Epidermal melanocyte (primary cell): ENCODE measurements around the gene RSPH6A.
"Not testable (repeated sequence)": the region's sequence is repeated elsewhere in the genome, so short reads cannot be mapped to it uniquely, and the experiment has no call there.

Experiments used
- DNase-seq: peaks from one replicate; pipeline ENCODE4 v3.0.0; 2011; ENCODE audit warnings: low spot score; ENCODE audit not compliant: insufficient read length

RSPH6A gene

GRCh38 chr19:45804140-45804958, 10.8 kb downstream of the RSPH6A start:
- no peak for DNase-seq

- no peak for DNase-seq
Observed at GRCh38 chr19:45801603-45802175, 13.4 kb downstream of the RSPH6A start.

GRCh38 chr19:45800070-45800553, 15.0 kb downstream of the RSPH6A start:
- DNase-seq = no peak

- DNase-seq = not testable (repeated sequence)
Observed at GRCh38 chr19:45799541-45799940, 15.6 kb downstream of the RSPH6A start.

- peak; percentile 86 for DNase-seq
Observed at GRCh38 chr19:45798995-45799517, 16.1 kb downstream of the RSPH6A start.

- DNase-seq = no peak
Observed at GRCh38 chr19:45794627-45795026, 20.5 kb downstream of the RSPH6A start.

- no peak for DNase-seq
Observed at GRCh38 chr19:45793876-45794275, 21.2 kb downstream of the RSPH6A start.

- no peak for DNase-seq
Observed at GRCh38 chr19:45793178-45793564, 21.9 kb downstream of the RSPH6A start.

- DNase-seq = peak; percentile 94
Observed at GRCh38 chr19:45792470-45793177, 22.5 kb downstream of the RSPH6A start, which contains the start of gene DMWD. TSS of gene DMWD (minus strand) at chr19:45792845. CDS start at chr19:45792756, 89 bp downstream.

GRCh38 chr19:45791744-45792469, 23.2 kb downstream of the RSPH6A start:
- DNase-seq = no peak

GRCh38 chr19:45790942-45791341, 24.2 kb downstream of the RSPH6A start:
- no peak for DNase-seq

- DNase-seq = no peak
Observed at GRCh38 chr19:45789035-45789786, 25.9 kb downstream of the RSPH6A start.

- no peak for DNase-seq
Observed at GRCh38 chr19:45786533-45786894, 28.6 kb downstream of the RSPH6A start.

GRCh38 chr19:45785781-45786532, 29.2 kb downstream of the RSPH6A start:
- DNase-seq = no peak

GRCh38 chr19:45785097-45785496, 30.0 kb downstream of the RSPH6A start:
- peak; percentile 75 for DNase-seq

GRCh38 chr19:45784096-45784495, 31.0 kb downstream of the RSPH6A start:
- no peak for DNase-seq

- peak; percentile 87 for DNase-seq
Observed at GRCh38 chr19:45782820-45783785, 32.0 kb downstream of the RSPH6A start.

- DNase-seq = no peak
Observed at GRCh38 chr19:45782162-45782691, 32.9 kb downstream of the RSPH6A start, which contains the start of gene DMPK. TSS of gene DMPK (minus strand) at chr19:45782490. CDS start at chr19:45782352, 138 bp downstream.
